IPS-20b (cell line): ENCODE results near the gene CIAO3.
"Not testable (repeated sequence)": the region's sequence is repeated elsewhere in the genome, so short reads cannot be mapped to it uniquely, and the experiment has no call there.

Experiments
- H3K27ac ChIP-seq: one replicate; pipeline ENCODE4 v1.5.1; 2013; ENCODE audit warnings: low read length
- H3K27me3 ChIP-seq: 2 replicates; pipeline ENCODE4 v1.6.1; 2013; ENCODE audit warnings: mild to moderate bottlenecking, low read length, inconsistent platforms; ENCODE audit not compliant: insufficient read depth
- H3K36me3 ChIP-seq: 2 replicates; pipeline ENCODE4 v1.6.1; 2013; ENCODE audit warnings: low read depth, mild to moderate bottlenecking, inconsistent platforms, low read length, moderate library complexity; ENCODE audit not compliant: insufficient read depth
- H3K4me1 ChIP-seq: 2 replicates; pipeline ENCODE4 v1.6.1; 2013; ENCODE audit warnings: mild to moderate bottlenecking, control low read depth, inconsistent platforms, low read length, moderate library complexity; ENCODE audit not compliant: insufficient read depth
- H3K4me3 ChIP-seq: 2 replicates; pipeline ENCODE4 v1.5.1; 2013; ENCODE audit warnings: mild to moderate bottlenecking, low read length, inconsistent platforms
- H3K9ac ChIP-seq: 2 replicates; pipeline ENCODE4 v1.6.1; 2013; ENCODE audit warnings: low read depth, mild to moderate bottlenecking, inconsistent platforms, low read length, moderate library complexity
- H3K9me3 ChIP-seq: 2 replicates; pipeline ENCODE4 v1.6.1; 2013; ENCODE audit warnings: mild to moderate bottlenecking, low read depth, low read length, inconsistent platforms; ENCODE audit not compliant: insufficient read depth

The CIAO3 gene

DNA sequence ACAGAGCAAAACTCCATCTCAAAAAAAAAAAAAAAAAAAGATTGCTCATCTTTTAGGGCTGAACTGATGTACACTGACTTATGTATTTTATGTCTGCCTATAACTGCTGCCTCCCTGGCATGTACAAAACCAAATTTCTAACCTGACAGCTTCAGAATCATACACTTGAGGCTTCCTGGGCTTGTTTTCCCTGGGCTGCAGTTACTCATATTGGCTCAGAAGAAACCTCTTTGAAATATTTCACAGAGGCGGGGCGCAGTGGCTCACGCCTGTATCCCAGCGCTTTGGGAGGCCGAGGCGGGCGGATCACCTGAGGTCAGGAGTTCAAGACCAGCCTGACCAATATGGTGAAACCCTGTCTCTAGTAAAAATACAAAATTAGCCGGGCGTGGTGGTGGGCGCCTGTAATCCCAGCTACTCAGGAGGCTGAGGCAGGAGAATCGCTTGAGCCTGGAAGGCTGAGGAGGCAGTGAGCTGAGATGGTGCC lies 13.4 kb upstream of the CIAO3 start:
- H3K4me1 ChIP-seq, H3K9ac ChIP-seq, H3K4me3 ChIP-seq, H3K27me3 ChIP-seq, H3K9me3 ChIP-seq, H3K27ac ChIP-seq, H3K36me3 ChIP-seq: not testable (repeated sequence)

DNA sequence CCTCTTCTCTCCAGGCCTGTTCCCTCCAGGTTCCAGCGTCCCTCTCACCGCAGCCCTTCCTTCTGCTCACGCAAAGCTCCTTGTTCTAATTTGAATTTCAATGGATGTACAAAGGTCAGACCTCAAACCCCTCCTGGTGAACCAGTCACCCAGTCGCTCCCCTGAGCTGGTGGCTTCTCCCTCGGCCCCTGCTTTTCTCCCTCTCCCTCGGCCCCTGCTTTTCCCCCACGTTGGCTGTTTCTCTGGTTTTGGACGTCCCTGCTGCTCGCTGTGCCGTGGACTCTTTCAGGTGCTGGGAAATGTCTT lies 11.2 kb upstream of the CIAO3 start:
- Histone ChIP-seq H3K4me1 (peaks cover 10% of the 10 kb centered on the region; the same call in 1 of the 2 replicates), H3K9ac (no peak overlapping the region), H3K9me3 (no peaks in the 10 kb centered on the region; the same call in 1 of the 2 replicates), H3K4me3 (peak overlapping the region; percentile 24; the same call in 1 of the 2 replicates), H3K27ac (no peak overlapping the region), H3K36me3 (no peaks in the 10 kb centered on the region), H3K27me3 (no peaks in the 10 kb centered on the region)

DNA sequence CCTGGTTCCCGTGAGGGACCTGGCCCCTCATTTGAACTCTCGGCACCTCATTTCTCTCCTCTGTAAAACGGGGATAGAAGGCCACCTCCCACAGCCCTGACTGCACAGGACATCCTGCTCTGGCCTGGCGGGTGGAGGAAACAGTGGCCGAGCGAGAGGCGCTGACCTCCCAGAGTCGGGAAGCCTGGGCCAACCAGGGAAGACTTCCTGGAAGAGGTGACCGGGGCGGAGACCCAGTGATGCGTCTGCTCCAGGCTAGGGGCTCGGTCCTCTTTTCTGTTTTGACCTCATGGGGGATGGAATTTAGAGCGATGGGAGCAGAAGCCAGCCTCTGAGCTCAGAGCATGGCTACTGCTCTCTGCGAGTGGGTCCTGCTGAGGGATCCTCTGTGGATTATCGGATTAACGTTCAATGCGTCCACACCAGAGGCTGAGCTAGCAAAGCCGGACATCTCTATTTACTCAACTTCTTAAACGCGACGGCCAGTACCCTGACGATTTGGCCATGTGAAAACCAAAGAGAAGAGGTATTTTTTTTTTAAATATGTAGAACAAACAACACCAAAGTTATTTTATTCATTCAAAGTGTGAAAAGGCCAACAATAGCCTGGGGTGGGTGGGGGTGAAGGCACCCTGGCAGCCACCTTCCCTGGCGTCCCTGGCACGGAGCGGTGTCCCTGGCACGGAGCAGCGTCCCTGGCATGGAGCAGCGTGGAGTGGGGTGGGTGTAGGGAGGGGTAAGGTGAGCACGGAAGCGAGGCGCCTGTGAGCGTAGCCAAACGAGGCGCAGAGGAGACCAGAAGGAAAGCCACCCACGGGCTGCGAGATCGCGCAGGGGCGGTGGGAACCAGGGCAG lies 10.6 kb upstream of the CIAO3 start:
- H3K27me3 ChIP-seq: no peaks in the 10 kb centered on the region
- H3K9me3 ChIP-seq: no peaks in the 10 kb centered on the region
- H3K27ac ChIP-seq: no peak overlapping the region
- H3K9ac ChIP-seq: no peak overlapping the region
- H3K36me3 ChIP-seq: no peaks in the 10 kb centered on the region
- H3K4me3 ChIP-seq: peak overlapping the region; percentile 24; the same call in 1 of the 2 replicates
- peaks cover 10% of the 10 kb centered on the region; the same call in 1 of the 2 replicates for H3K4me1 ChIP-seq

DNA sequence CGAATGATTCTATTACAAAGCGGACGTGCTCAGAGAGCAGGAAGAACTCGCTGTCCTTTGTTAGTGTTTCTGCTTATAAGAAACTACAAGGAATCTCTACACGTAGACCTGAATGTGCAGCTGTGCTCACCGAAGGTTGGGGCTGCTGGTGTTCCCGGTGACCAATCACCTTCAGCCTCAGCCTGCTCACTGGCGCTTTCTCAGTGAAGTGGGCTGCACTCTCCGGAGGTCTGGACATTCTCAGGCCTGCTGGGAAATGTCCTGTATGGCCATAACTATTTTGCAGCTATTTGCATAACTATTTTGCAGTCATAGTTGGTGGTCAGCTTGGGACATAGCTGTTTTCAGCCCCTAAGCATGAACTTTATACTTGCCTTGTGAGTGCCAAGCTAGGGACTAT lies 9.7 kb upstream of the CIAO3 start:
- Histone ChIP-seq H3K27me3 (no peaks in the 10 kb centered on the region), H3K36me3 (no peaks in the 10 kb centered on the region), H3K9ac (no peak overlapping the region), H3K9me3 (no peaks in the 10 kb centered on the region), H3K27ac (no peak overlapping the region), H3K4me3 (no peak overlapping the region), H3K4me1 (peaks cover 10% of the 10 kb centered on the region; the same call in 1 of the 2 replicates)

DNA sequence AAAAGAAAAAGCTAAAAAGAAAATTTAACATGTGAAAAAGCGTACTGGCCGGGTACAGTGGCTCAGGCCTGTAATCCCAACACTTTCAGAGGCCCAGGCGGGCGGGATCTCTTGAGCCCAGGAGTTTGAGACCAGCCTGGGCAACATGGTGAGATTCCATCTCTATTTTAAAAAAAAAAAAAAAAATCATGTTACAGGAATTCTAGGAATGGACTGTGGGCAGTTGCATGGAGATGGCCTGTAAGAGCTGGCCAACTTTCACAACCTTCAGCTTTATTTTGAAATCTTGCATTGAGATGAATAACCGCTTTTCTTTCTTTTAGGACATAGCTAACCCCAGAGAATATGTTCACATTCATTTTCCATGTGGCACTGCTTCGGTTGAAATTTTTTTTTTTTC lies 8.2 kb upstream of the CIAO3 start:
- Histone ChIP-seq H3K27ac (no peak overlapping the region), H3K4me3 (no peak overlapping the region), H3K9ac (no peak overlapping the region), H3K27me3 (no peaks in the 10 kb centered on the region), H3K36me3 (no peaks in the 10 kb centered on the region), H3K9me3 (no peaks in the 10 kb centered on the region), H3K4me1 (peaks cover 10% of the 10 kb centered on the region; the same call in 1 of the 2 replicates)

DNA sequence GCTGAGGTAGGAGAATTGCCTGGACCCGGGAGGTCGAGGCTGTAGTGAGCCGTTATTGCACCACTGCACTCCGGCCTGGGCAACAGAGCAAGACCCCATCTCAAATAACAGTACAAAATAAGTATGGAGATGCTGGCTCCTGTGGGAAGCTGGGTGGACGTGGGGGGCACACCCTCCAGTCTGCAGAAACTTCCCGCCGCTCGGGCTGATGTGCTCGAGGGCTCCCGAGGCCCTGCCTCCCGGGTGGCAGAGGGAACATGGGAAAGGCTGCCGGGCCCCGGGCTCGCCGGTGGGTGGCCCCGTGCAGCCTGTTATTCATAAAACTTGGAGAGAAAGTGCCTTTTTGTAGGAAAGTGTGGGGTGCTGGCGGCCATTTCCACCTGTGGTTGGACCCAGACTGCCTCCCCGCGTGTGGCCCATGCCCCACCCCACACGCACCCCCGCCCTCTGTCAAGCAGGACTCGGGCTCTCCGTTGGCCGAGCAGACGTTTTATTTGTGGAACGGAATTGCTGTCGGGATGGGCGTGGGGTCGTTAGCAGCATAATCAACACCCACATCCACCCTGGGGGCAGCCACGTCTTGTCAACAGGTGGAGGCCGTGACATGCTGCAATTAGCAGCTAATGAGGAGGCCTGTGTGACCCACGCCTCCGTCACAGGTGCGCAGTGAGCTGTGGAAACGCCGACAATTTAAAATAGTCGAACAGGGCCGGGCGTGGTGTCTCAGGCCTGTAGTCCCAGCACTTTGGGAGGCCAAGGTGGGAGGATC lies 7.4 kb upstream of the CIAO3 start:
- Histone ChIP-seq H3K27ac (no peak overlapping the region), H3K9ac (no peak overlapping the region), H3K9me3 (no peaks in the 10 kb centered on the region), H3K4me1 (peaks cover 10% of the 10 kb centered on the region; the same call in 1 of the 2 replicates), H3K36me3 (no peaks in the 10 kb centered on the region), H3K4me3 (no peak overlapping the region), H3K27me3 (no peaks in the 10 kb centered on the region)

DNA sequence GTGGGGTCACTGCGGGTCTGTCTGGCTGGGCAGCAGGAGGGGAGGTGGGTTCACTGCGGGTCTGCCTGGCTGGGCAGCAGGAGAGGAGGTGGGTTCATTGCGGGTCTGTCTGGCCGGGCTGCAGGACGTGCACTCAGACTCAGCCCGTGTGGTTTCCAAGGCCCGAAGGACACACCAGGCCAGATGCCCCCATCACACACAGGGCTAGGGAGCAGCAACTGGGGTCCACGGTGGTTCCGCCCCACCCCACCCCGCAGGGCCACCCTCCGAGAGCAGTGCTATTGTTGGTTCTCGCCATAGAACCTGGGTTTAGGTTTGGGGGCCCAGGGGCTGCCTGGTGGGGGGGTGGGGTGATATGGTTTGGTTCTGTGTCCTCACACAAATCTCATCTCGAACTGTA lies 5.8 kb upstream of the CIAO3 start:
- no peak overlapping the region for H3K4me3 ChIP-seq
- no peak overlapping the region for H3K27ac ChIP-seq
- no peaks in the 10 kb centered on the region for H3K36me3 ChIP-seq
- no peaks in the 10 kb centered on the region for H3K9me3 ChIP-seq
- no peak overlapping the region for H3K9ac ChIP-seq
- peaks cover 3% of the 10 kb centered on the region; the same call in 1 of the 2 replicates for H3K4me1 ChIP-seq
- no peaks in the 10 kb centered on the region for H3K27me3 ChIP-seq

DNA sequence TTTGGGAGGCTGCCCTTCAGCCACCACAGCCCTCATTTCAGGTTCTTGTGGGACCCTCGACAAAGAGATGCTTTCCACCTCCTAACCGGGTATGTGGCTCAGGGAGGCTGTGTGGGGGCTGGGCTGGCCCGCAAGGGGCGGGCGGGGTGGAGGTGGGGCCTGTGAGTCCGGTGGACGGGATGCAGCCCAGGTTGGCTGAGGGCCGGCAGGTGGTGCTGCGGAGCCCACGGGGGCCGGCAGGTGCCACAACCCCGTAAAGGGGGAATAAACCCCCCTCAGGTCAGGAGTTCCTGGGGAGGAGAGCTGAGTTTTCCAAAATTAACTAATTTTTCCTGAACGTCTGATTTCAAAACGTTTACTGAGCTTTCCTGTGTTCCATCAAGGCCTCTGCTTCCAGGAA lies 4.9 kb upstream of the CIAO3 start:
- H3K4me3 ChIP-seq: no peak overlapping the region
- H3K4me1 ChIP-seq: no peaks in the 10 kb centered on the region; the same call in 1 of the 2 replicates
- H3K9ac ChIP-seq: no peak overlapping the region
- H3K27me3 ChIP-seq: no peaks in the 10 kb centered on the region
- H3K27ac ChIP-seq: no peak overlapping the region
- H3K9me3 ChIP-seq: no peaks in the 10 kb centered on the region
- H3K36me3 ChIP-seq: no peaks in the 10 kb centered on the region

DNA sequence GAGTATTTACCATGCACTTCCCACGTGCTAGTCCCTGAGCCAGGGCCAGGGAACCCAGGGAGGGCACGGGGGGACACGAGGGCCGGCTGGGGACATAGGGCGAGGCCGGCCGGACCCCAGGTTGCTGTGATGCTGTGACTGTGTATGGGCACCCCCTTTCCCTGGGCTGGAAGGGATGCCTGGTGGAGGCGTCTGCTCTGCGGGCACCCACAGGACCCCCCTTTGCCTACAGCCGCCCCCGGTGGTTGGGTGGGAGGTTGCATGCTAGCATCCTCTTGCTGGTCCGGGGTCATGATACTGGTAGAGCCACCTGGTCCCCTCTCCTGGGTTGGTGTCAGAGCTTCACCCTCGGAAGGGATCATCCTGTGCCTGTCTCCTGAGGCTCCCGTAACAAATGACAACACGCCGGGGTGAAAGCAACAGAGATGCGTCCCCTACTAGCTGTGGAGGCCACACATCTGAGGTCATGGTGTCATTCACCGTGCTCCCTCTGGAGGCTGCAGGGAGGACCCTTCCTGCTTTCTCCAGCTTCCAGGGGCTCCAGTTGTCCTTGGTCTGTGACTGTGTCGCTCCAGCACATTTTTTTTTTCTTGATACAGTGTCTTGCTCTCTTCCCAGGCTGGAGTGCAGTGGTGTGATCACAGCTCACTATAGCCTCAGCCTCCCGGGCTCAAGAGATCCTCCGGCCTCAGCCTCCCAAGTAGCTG lies 3.1 kb upstream of the CIAO3 start:
- Histone ChIP-seq H3K9me3 (no peaks in the 10 kb centered on the region), H3K36me3 (no peaks in the 10 kb centered on the region), H3K27me3 (no peaks in the 10 kb centered on the region), H3K4me3 (no peak overlapping the region), H3K27ac (no peak overlapping the region), H3K4me1 (no peaks in the 10 kb centered on the region; the same call in 1 of the 2 replicates), H3K9ac (no peak overlapping the region)

DNA sequence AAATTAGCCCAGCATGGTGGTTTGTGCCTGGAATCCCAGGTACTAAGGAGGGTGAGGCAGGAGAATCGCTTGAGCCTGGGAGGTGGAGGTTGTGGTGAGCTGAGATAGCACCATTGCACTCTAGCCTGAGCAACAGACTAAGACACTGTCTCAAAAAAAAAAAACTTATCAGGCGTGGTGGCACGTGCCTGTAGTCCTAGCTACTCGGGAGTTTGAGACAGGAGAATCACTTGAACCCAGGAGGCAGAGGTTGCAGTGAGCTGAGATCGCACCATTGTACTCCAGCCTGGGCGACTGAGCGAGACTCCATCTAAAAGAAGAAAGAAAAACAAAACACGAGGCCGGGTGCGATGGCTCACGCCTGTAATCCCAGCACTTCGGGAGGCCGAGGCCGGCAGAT lies 2.1 kb upstream of the CIAO3 start:
- not testable (repeated sequence) for H3K9ac ChIP-seq, H3K27me3 ChIP-seq, H3K4me3 ChIP-seq, H3K27ac ChIP-seq, H3K9me3 ChIP-seq, H3K4me1 ChIP-seq, H3K36me3 ChIP-seq

DNA sequence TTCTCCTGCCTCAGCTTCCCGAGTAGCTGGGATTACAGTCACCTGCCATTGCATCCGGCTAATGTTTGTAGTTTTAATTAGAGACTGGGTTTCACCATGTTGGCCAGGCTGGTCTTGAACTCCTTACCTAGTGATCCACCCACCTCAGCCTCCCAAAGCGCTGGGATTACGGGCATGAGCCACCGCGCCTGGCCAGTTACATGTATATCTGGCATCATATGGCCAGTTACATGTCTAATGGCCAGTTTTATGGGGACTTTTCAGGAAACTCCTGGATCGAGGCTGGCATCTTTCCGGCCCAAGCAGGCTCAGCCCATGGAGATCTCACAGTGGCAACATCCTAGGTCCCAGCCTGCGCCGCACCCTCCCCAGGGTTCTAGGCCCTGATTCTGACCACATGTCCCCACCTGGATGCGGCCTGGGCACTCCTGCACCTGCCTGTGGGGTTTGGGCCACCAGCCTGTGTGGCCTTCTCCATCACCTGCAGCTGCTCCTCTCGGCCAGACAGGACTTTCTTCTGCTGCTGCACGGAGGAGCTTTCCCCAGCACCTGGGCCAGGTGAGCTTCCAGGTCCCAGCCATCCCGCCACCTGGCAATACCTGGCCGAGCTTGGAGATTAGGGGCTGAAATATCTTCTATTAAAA lies 1.3 kb upstream of the CIAO3 start:
- Histone ChIP-seq H3K36me3 (0 out of 2 replicates have a peak, but pooled peaks cover under 1% of the 10 kb centered on the region), H3K9me3 (no peaks in the 10 kb centered on the region), H3K9ac (no peak overlapping the region), H3K27ac (no peak overlapping the region), H3K4me1 (no peaks in the 10 kb centered on the region; the same call in 1 of the 2 replicates), H3K27me3 (no peaks in the 10 kb centered on the region), H3K4me3 (no peak overlapping the region)
